Thoracic aorta (tissue), 2 donors: ENCODE data around the gene CADM2. TPM values are rescaled to one million over a fixed set of nuclear protein-coding genes. Genes with fewer than 3 reads are reported as not detected.

Experiments
- ATAC-seq: fragments of 150-250 bp; one replicate; pipeline ENCODE4 v1.8.0; 2017; ENCODE audit warnings: low read depth; ENCODE audit not compliant: insufficient number of reproducible peaks, low FRiP score
- DNase-seq: peaks from one replicate; pipeline ENCODE4 v3.0.0-alpha.2; 2020; ENCODE audit warnings: low spot score
- H3K27ac ChIP-seq, 2 donors: fragments of 200-600 bp; sonication (generic); 1 replicate in 1 of 2; 2 replicates in 1 of 2; pipeline ENCODE4 v1.5.1; 2016; ENCODE audit warnings: mild to moderate bottlenecking in 2 of 2, moderate library complexity in 2 of 2
- H3K27me3 ChIP-seq: fragments of 200-600 bp; sonication (generic); replicated peaks from 2 replicates; pipeline ENCODE4 v1.6.0; 2016; ENCODE audit warnings: mild to moderate bottlenecking; ENCODE audit not compliant: insufficient read depth
- H3K36me3 ChIP-seq: fragments of 200-600 bp; sonication (generic); one replicate; pipeline ENCODE4 v1.5.1; 2016
- H3K4me1 ChIP-seq, 2 donors: fragments of 200-600 bp; sonication (generic); 1 replicate in 1 of 2; 2 replicates in 1 of 2; pipeline versions ENCODE4 v1.5.1 to v1.6.0; 2016; ENCODE audit warnings: low read depth in 2 of 2, mild to moderate bottlenecking in 1 of 2; ENCODE audit not compliant: control insufficient read depth in 1 of 2
- H3K4me3 ChIP-seq: fragments of 200-600 bp; sonication (generic); 2 replicates; pipeline ENCODE4 v1.5.1; 2016; ENCODE audit warnings: mild to moderate bottlenecking
- H3K9me3 ChIP-seq: fragments of 200-600 bp; sonication (generic); 2 replicates; pipeline ENCODE4 v1.5.1; 2016
- total RNA-seq, 2 donors: library from RNA; depleted of rRNA; stranded (reverse); fragments of >200 nt; gene quantifications; one replicate each; pipeline versions ENCODE4 v1.1.0 to v1.2.3, GENCODE V29; 2016
- TF ChIP-seq, protein P1 (sequence below): fragments of 200-600 bp; sonication (generic); IDR thresholded peaks from one replicate; pipeline ENCODE4 v1.5.1; 2019; ENCODE audit warnings: antibody characterized with exemption

The CADM2 gene
- total RNA-seq, 2 donors from 2014 or later: 1.8 TPM; not detected in 1

DNA sequence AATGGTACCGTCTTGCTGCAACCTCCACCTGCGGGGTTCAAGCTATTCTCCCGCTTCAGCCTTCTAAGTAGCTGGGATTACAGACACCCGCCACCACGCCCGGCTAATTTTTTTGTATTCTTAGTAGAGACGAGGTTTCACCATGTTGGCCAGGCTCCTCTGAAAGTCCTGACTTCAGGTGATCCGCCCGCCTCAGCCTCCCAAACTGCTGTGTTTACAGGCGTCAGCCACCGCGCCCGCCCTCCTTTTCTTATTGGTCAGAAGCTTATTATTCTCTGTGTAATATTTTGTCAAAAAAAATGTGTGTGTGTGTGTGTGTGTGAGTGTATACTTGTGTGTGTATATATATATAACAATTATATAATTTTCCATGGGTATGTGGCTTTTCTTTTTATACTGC is 425.6 kb downstream of the CADM2 start:
- DNase-seq (no peak), ATAC-seq (no peak)
- no peaks in the 10 kb centered on the region for H3K4me1 ChIP-seq
- TF ChIP-seq, protein P1, sequence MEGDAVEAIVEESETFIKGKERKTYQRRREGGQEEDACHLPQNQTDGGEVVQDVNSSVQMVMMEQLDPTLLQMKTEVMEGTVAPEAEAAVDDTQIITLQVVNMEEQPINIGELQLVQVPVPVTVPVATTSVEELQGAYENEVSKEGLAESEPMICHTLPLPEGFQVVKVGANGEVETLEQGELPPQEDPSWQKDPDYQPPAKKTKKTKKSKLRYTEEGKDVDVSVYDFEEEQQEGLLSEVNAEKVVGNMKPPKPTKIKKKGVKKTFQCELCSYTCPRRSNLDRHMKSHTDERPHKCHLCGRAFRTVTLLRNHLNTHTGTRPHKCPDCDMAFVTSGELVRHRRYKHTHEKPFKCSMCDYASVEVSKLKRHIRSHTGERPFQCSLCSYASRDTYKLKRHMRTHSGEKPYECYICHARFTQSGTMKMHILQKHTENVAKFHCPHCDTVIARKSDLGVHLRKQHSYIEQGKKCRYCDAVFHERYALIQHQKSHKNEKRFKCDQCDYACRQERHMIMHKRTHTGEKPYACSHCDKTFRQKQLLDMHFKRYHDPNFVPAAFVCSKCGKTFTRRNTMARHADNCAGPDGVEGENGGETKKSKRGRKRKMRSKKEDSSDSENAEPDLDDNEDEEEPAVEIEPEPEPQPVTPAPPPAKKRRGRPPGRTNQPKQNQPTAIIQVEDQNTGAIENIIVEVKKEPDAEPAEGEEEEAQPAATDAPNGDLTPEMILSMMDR: no peak
- H3K27ac ChIP-seq: no peak overlapping the region
- no peak overlapping the region for H3K4me3 ChIP-seq
- H3K36me3 ChIP-seq: no peaks in the 10 kb centered on the region
- H3K9me3 ChIP-seq: no peaks in the 10 kb centered on the region
- no peaks in the 10 kb centered on the region for H3K27me3 ChIP-seq

DNA sequence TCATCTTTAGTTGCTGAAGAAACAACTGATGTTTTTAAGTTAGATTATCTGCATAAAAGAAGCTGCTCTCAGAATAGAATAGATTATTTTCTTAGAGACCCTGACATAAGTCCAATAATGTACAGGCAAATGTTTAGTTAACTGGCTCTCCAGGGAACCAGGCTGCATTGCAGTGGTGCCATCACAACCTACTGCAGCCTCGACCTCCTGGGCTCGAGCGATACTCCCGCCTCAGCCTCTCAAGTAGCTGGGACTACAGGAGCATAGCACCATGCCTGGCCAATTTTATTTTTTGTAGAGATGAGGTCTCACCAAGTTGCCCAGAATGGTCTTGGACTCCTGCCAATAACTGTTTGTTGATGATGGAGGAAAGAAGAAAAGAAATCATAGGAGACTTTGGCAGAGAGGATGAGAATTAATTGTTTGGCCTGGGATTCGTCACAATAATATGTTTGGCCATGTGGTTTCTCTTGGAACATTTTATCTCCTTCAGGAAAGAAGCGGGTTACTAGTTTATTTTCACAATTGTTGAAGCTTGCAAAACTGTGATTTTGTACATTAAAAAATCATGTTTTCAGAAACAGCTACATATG is 429.2 kb downstream of the CADM2 start:
- Histone ChIP-seq H3K27ac (no peak overlapping the region), H3K4me3 (no peak overlapping the region), H3K36me3 (no peaks in the 10 kb centered on the region), H3K4me1 (no peaks in the 10 kb centered on the region), H3K9me3 (no peaks in the 10 kb centered on the region), H3K27me3 (no peaks in the 10 kb centered on the region)
- DNase-seq: no peak
- no peak for ATAC-seq
- TF ChIP-seq, protein P1: no peak

GRCh38 chr3:85394424-85394823 is 435.6 kb downstream of the CADM2 start:
- Histone ChIP-seq H3K27ac (no peak overlapping the region), H3K36me3 (no peaks in the 10 kb centered on the region), H3K4me3 (no peak overlapping the region), H3K27me3 (no peaks in the 10 kb centered on the region), H3K9me3 (no peaks in the 10 kb centered on the region), H3K4me1 (no peaks in the 10 kb centered on the region)
- TF ChIP-seq, protein P1: no peak
- DNase-seq (no peak), ATAC-seq (no peak)

DNA sequence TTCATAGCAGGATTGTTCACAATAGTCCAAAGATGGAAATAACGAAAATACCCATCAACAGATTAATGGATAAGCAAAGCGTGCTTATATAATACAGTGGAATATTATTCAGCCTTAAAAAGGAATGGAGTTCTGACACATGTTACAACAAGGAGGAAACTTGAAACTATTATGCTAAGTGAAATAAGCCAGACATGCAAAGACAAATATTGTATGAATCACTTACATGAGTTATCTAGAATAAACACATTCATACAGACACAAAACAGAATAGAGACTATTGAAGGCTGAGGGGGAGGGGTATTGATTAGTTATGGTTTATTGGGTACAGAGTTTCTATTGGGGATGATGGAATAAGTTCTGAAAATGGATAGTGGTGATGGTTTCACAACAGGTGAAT is 438.6 kb downstream of the CADM2 start:
- DNase-seq: no peak
- Histone ChIP-seq H3K4me3 (no peak overlapping the region), H3K4me1 (no peaks in the 10 kb centered on the region), H3K27ac (no peak overlapping the region), H3K27me3 (no peaks in the 10 kb centered on the region), H3K36me3 (no peaks in the 10 kb centered on the region), H3K9me3 (no peaks in the 10 kb centered on the region)
- no peak for ATAC-seq
- TF ChIP-seq, protein P1: no peak

DNA sequence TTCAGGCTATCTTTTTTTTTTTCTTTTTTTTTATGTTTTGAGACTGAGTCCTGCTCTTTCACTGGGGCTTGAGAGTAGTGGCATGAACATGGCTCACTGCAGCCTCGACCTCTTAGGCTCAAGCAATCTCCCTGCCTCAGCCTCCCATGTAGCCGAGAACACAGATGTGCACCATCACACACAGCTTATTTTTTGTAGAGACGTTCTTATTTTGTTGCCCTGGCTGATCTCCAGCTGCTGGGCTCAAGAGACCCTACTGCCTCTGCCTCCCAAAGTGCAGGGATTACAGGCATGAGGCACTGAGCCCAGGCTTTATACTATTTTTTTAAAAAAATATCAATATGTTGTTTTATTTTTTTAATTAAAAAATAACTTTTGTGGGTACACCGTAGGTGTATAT is 467.3 kb downstream of the CADM2 start:
- no peaks in the 10 kb centered on the region for H3K36me3 ChIP-seq
- no peak overlapping the region for H3K27ac ChIP-seq
- H3K27me3 ChIP-seq: no peaks in the 10 kb centered on the region
- TF ChIP-seq, protein P1: no peak
- no peak overlapping the region for H3K4me3 ChIP-seq
- H3K4me1 ChIP-seq: no peaks in the 10 kb centered on the region
- ATAC-seq: no peak
- no peak for DNase-seq
- H3K9me3 ChIP-seq: no peaks in the 10 kb centered on the region
